GM10266 (cell line): ENCODE data around the gene CCDC88A.
"Not testable (repeated sequence)": the region's sequence is repeated elsewhere in the genome, so short reads cannot be mapped to it uniquely, and the experiment has no call there.

Experiments used
- DNase-seq: peaks from one replicate; pipeline ENCODE4 v3.0.0; 2012; ENCODE audit errors: extremely low spot score
- TF ChIP-seq, protein P1 (sequence below): IDR thresholded peaks from 2 replicates; pipeline ENCODE4 v1.5.1; 2012; ENCODE audit warnings: mild to moderate bottlenecking, low read depth; ENCODE audit not compliant: control insufficient read depth, insufficient read depth; ENCODE audit errors: missing control alignments

The CCDC88A gene

DNA sequence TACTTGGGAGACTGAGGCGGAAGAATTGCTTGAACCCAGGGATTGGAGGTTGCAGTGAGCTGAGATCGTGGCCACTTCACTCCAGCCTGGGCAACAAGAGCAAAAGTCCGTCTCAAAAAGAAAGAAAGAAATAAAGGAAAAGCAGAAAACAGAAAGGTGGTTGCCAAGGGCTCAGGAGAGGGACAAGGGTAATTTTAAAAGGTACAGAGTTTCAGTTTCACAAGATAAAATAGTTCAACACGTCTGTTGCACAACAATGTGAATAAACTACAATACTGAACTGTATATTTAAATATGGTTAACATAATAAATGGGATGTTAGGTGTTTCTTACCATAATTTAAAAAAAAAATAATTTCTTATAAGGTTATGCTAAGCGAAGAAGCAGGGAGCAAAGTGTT is 174.2 kb downstream of the CCDC88A start:
- TF ChIP-seq, protein P1, sequence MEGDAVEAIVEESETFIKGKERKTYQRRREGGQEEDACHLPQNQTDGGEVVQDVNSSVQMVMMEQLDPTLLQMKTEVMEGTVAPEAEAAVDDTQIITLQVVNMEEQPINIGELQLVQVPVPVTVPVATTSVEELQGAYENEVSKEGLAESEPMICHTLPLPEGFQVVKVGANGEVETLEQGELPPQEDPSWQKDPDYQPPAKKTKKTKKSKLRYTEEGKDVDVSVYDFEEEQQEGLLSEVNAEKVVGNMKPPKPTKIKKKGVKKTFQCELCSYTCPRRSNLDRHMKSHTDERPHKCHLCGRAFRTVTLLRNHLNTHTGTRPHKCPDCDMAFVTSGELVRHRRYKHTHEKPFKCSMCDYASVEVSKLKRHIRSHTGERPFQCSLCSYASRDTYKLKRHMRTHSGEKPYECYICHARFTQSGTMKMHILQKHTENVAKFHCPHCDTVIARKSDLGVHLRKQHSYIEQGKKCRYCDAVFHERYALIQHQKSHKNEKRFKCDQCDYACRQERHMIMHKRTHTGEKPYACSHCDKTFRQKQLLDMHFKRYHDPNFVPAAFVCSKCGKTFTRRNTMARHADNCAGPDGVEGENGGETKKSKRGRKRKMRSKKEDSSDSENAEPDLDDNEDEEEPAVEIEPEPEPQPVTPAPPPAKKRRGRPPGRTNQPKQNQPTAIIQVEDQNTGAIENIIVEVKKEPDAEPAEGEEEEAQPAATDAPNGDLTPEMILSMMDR = no peak
- DNase-seq = no peak

DNA sequence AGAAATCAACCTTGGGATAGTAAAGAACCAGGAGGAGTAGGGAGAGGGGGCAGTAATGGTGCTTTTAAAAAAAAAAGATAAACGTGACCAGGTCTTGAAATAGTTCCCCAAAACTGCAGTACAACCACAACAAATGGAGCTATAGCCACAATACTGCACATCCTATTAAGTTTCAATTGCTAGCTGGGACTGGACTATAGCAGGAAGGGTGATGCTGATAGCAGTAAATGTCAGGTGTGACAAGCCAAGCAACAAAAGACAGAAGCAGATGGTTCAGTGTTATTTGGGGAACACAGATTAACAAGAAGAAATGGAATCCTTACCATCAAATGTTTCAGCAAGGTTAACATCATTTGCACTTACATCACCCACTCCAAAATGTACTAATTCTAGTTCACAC is 177.0 kb downstream of the CCDC88A start:
- DNase-seq = no peak
- TF ChIP-seq, protein P1 = no peak

DNA sequence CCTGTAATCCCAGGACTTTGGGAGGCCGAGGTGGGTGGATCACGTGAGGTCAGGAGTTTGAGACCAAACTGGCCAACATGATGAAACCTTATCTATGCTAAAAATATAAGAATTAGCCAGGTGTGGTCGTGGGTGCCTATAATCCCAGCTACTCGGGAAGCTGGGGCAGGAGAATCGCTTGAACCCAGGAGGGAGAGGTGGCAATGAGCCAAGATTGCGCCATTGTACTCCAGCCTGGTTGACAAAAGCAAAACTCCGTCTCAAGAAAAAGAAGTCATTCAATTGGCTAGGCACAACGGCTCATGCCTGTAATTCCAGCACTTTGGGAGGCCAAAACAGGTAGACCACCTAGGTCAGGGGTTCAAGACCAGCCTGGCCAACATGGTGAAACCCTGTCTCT is 178.1 kb downstream of the CCDC88A start:
- DNase-seq = not testable (repeated sequence)

DNA sequence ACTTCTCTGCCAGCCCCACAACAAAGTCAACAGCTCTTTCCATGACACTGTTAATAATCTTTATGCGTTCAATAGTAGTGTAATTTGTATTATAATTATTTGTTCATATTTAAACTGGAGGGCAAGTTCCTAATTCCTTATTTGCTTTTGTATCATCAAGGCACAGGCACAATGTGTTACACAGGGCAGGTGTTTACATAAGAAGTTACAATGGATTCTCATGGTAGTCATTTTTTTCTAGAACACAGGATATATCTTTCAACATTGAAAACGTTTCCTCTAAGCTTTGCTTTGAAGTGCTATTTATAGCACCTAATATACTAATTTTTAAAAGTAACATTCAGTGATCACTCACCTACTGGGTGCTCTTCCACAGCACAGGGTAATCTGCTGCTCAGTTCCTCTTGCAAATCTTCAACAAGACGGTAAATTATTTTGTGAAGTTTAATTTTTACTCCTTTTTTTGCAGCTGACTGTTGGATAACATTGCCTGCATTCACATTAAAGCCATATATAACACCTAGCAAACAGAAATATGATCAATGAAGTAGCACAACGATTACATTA is 179.9 kb downstream of the CCDC88A start:
- no peak for DNase-seq
- TF ChIP-seq, protein P1 = no peak
